GM18873 (cell line): ENCODE measurements around the gene TTC7B.

Experiments used
- ATAC-seq: cut with Tn5 transposase; IDR thresholded peaks from one replicate; pipeline ENCODE4 v1.9.1; 2021; ENCODE audit warnings: mild to moderate bottlenecking, moderate library complexity, moderate number of reproducible peaks; ENCODE audit not compliant: unreplicated experiment, low FRiP score

The TTC7B gene

GRCh38 chr14:90808759-90809529, 7.3 kb downstream of the TTC7B start:
- no peak for ATAC-seq

- no peak for ATAC-seq
Measured at GRCh38 chr14:90807060-90807459, 9.2 kb downstream of the TTC7B start.

GRCh38 chr14:90805662-90806540, 10.3 kb downstream of the TTC7B start:
- ATAC-seq: no peak

GRCh38 chr14:90805084-90805391, 11.2 kb downstream of the TTC7B start:
- ATAC-seq: no peak

GRCh38 chr14:90804292-90805083, 11.7 kb downstream of the TTC7B start:
- ATAC-seq: no peak

GRCh38 chr14:90803249-90803648, 13.0 kb downstream of the TTC7B start:
- no peak for ATAC-seq

GRCh38 chr14:90799420-90799819, 16.8 kb downstream of the TTC7B start:
- ATAC-seq: no peak

- ATAC-seq: no peak
Measured at GRCh38 chr14:90797919-90798318, 18.3 kb downstream of the TTC7B start.

GRCh38 chr14:90797451-90797850, 18.8 kb downstream of the TTC7B start:
- no peak for ATAC-seq

GRCh38 chr14:90796329-90796728, 19.9 kb downstream of the TTC7B start:
- no peak for ATAC-seq

- no peak for ATAC-seq
Measured at GRCh38 chr14:90795744-90796143, 20.5 kb downstream of the TTC7B start.

- no peak for ATAC-seq
Measured at GRCh38 chr14:90791486-90791885, 24.7 kb downstream of the TTC7B start.

GRCh38 chr14:90788031-90788430, 28.2 kb downstream of the TTC7B start:
- ATAC-seq: no peak

GRCh38 chr14:90785876-90786450, 30.3 kb downstream of the TTC7B start:
- ATAC-seq: no peak

GRCh38 chr14:90785471-90785870, 30.8 kb downstream of the TTC7B start:
- no peak for ATAC-seq

- no peak for ATAC-seq
Measured at GRCh38 chr14:90784621-90785270, 31.5 kb downstream of the TTC7B start.

GRCh38 chr14:90783344-90783743, 32.9 kb downstream of the TTC7B start:
- ATAC-seq: no peak

GRCh38 chr14:90782892-90783291, 33.3 kb downstream of the TTC7B start:
- ATAC-seq: no peak

- no peak for ATAC-seq
Measured at GRCh38 chr14:90781876-90782275, 34.4 kb downstream of the TTC7B start.

- no peak for ATAC-seq
Measured at GRCh38 chr14:90781344-90781761, 34.9 kb downstream of the TTC7B start.
